Subcutaneous abdominal adipose tissue (tissue), 5 donors: ENCODE data around the gene SMIM38.

ENCODE experiments used
- H3K27ac ChIP-seq: one replicate; pipeline ENCODE4 v1.7.0; 2013; ENCODE audit warnings: low read depth, mild to moderate bottlenecking, inconsistent platforms, low read length, moderate library complexity
- H3K27me3 ChIP-seq, 5 donors: one replicate each; pipeline ENCODE4 v1.7.0; 2013; ENCODE audit warnings: low read length in 5 of 5, inconsistent platforms in 1 of 5; ENCODE audit not compliant: control insufficient read depth in 5 of 5, insufficient read depth in 4 of 5
- H3K36me3 ChIP-seq, 5 donors: one replicate each; pipeline ENCODE4 v1.7.0; 2013; ENCODE audit warnings: low read length in 5 of 5; ENCODE audit not compliant: control insufficient read depth in 5 of 5, insufficient read depth in 5 of 5
- H3K4me1 ChIP-seq, 5 donors: one replicate each; pipeline ENCODE4 v1.7.0; 2013; ENCODE audit warnings: low read length in 5 of 5, mild to moderate bottlenecking in 3 of 5, moderate library complexity in 1 of 5; ENCODE audit not compliant: control insufficient read depth in 5 of 5, insufficient read depth in 5 of 5
- H3K4me3 ChIP-seq, 5 donors: one replicate each; pipeline ENCODE4 v1.7.0; 2013; ENCODE audit warnings: low read length in 5 of 5, low read depth in 1 of 5
- H3K9ac ChIP-seq, 5 donors: one replicate each; pipeline ENCODE4 v1.7.0; 2013; ENCODE audit warnings: low read length in 5 of 5, mild to moderate bottlenecking in 4 of 5, moderate library complexity in 3 of 5
- H3K9me3 ChIP-seq, 5 donors: one replicate each; pipeline ENCODE4 v1.7.0; 2013; ENCODE audit warnings: low read length in 5 of 5; ENCODE audit not compliant: control insufficient read depth in 5 of 5
- donor health status: healthy.
- donor health status: healthy.
- donor health status: healthy.
- donor health status: healthy.
- donor health status: healthy.

The SMIM38 gene

GRCh38 chr11:69113646-69114340, 41.9 kb upstream of the SMIM38 start:
- no peaks in the 10 kb centered on the region for H3K36me3 ChIP-seq
- no peak overlapping the region for H3K4me3 ChIP-seq
- H3K27me3 ChIP-seq: peaks cover 0 to 4% (median 0%) of the 10 kb centered on the region in 5 donors
- H3K4me1 ChIP-seq: peaks cover 0 to 17% (median 10%) of the 10 kb centered on the region in 5 donors
- peaks cover 0 to 3% (median under 1%) of the 10 kb centered on the region in 5 donors for H3K9me3 ChIP-seq
- H3K27ac ChIP-seq: no peak overlapping the region
- no peak overlapping the region for H3K9ac ChIP-seq

- Histone ChIP-seq H3K27ac (no peak overlapping the region), H3K36me3 (no peaks in the 10 kb centered on the region)
These were observed 41.4 kb upstream of the SMIM38 start for GRCh38 chr11:69114362-69114761.

GRCh38 chr11:69114811-69115523, 40.8 kb upstream of the SMIM38 start:
- no peak overlapping the region for H3K27ac ChIP-seq

More at GRCh38 chr11:69114362-69114761, 41.4 kb upstream of the SMIM38 start:
- Histone ChIP-seq H3K9ac (no peak overlapping the region), H3K9me3 (peaks cover 2 to 9% (median 6%) of the 10 kb centered on the region in 5 donors), H3K27me3 (peaks cover 0 to 4% (median 0%) of the 10 kb centered on the region in 5 donors), H3K4me3 (no peak overlapping the region), H3K4me1 (peaks cover 0 to 17% (median 10%) of the 10 kb centered on the region in 5 donors)

GRCh38 chr11:69115586-69116560, 39.9 kb upstream of the SMIM38 start:
- H3K4me1 ChIP-seq: peaks cover 0 to 17% (median 10%) of the 10 kb centered on the region in 5 donors
- H3K9ac ChIP-seq: no peak overlapping the region
- no peak overlapping the region for H3K4me3 ChIP-seq
- peaks cover 2 to 12% (median 7%) of the 10 kb centered on the region in 5 donors for H3K9me3 ChIP-seq
- H3K27me3 ChIP-seq: peaks cover 0 to 9% (median 0%) of the 10 kb centered on the region in 5 donors
- H3K27ac ChIP-seq: no peak overlapping the region
- H3K36me3 ChIP-seq: no peaks in the 10 kb centered on the region

More at GRCh38 chr11:69114811-69115523, 40.8 kb upstream of the SMIM38 start:
- Histone ChIP-seq H3K27me3 (peaks cover 0 to 4% (median 0%) of the 10 kb centered on the region in 5 donors), H3K9me3 (peaks cover 2 to 12% (median 7%) of the 10 kb centered on the region in 5 donors), H3K9ac (no peak overlapping the region), H3K4me1 (peaks cover 0 to 17% (median 10%) of the 10 kb centered on the region in 5 donors), H3K36me3 (no peaks in the 10 kb centered on the region), H3K4me3 (no peak overlapping the region)

- Histone ChIP-seq H3K9ac (no peak overlapping the region), H3K27me3 (peaks cover 0 to 9% (median 0%) of the 10 kb centered on the region in 5 donors), H3K36me3 (no peaks in the 10 kb centered on the region), H3K4me3 (no peak overlapping the region), H3K4me1 (peaks cover 0 to 17% (median 10%) of the 10 kb centered on the region in 5 donors), H3K27ac (no peak overlapping the region), H3K9me3 (peaks cover 2 to 12% (median 7%) of the 10 kb centered on the region in 5 donors)
These were observed 39.1 kb upstream of the SMIM38 start for GRCh38 chr11:69116671-69117070.

- Histone ChIP-seq H3K27me3 (peaks cover 0 to 11% (median 0%) of the 10 kb centered on the region in 5 donors), H3K36me3 (no peaks in the 10 kb centered on the region), H3K27ac (no peak overlapping the region), H3K4me3 (no peak overlapping the region), H3K9me3 (peaks cover 2 to 12% (median 7%) of the 10 kb centered on the region in 5 donors), H3K9ac (no peak overlapping the region), H3K4me1 (peaks cover 0 to 29% (median 22%) of the 10 kb centered on the region in 5 donors)
These were observed 36.5 kb upstream of the SMIM38 start for GRCh38 chr11:69119190-69119589.

- Histone ChIP-seq H3K9ac (no peak overlapping the region), H3K4me1 (peaks cover 0 to 28% (median 17%) of the 10 kb centered on the region in 5 donors), H3K4me3 (no peak overlapping the region), H3K27ac (no peak overlapping the region), H3K27me3 (peaks cover 0 to 11% (median 0%) of the 10 kb centered on the region in 5 donors), H3K36me3 (no peaks in the 10 kb centered on the region), H3K9me3 (peaks cover 2 to 12% (median 7%) of the 10 kb centered on the region in 5 donors)
These were observed 35.4 kb upstream of the SMIM38 start for GRCh38 chr11:69120096-69120875.

- no peak overlapping the region for H3K27ac ChIP-seq
- H3K9me3 ChIP-seq: peaks cover 2 to 12% (median 7%) of the 10 kb centered on the region in 5 donors
- H3K36me3 ChIP-seq: no peaks in the 10 kb centered on the region
- H3K9ac ChIP-seq: no peak overlapping the region
- peaks cover 0 to 11% (median 0%) of the 10 kb centered on the region in 5 donors for H3K27me3 ChIP-seq
- peaks cover 0 to 23% (median 9%) of the 10 kb centered on the region in 5 donors for H3K4me1 ChIP-seq
- H3K4me3 ChIP-seq: no peak overlapping the region
These were observed 34.7 kb upstream of the SMIM38 start for GRCh38 chr11:69121021-69121420.
